Thyroid gland (tissue), 4 donors: Measurements from ENCODE around the gene HMGB3. TPM values are rescaled to one million over a fixed set of nuclear protein-coding genes. Genes with fewer than 3 reads are reported as not detected.

Experiments
- DNase-seq, 2 donors: peaks; one replicate each; pipeline ENCODE4 v3.0.0-alpha.2; 2019
- H3K27ac ChIP-seq, 3 donors: fragments of 200-600 bp; sonication (generic); 1 replicate in 2 of 3; 2 replicates in 1 of 3; pipeline ENCODE4 v1.5.1; 2016 to 2019; ENCODE audit warnings: mild to moderate bottlenecking in 1 of 3, moderate library complexity in 1 of 3
- H3K27me3 ChIP-seq: fragments of 200-600 bp; sonication (generic); one replicate; pipeline ENCODE4 v1.5.1; 2019
- H3K36me3 ChIP-seq, 2 donors: fragments of 200-600 bp; sonication (generic); one replicate each; pipeline ENCODE4 v1.5.1; 2016 to 2019
- H3K4me1 ChIP-seq, 2 donors: fragments of 200-600 bp; sonication (generic); one replicate each; pipeline ENCODE4 v1.5.1; 2017 to 2019
- H3K4me3 ChIP-seq, 3 donors: fragments of 200-600 bp; sonication (generic); replicated peaks in 1 of 3; 1 replicate in 2 of 3; 2 replicates in 1 of 3; pipeline ENCODE4 v1.5.1; 2016; ENCODE audit warnings: mild to moderate bottlenecking in 1 of 3
- H3K9me3 ChIP-seq: fragments of 200-600 bp; sonication (generic); one replicate; pipeline ENCODE4 v1.5.1; 2017
- POLR2A ChIP-seq, 2 donors: fragments of 450-650 bp; IDR thresholded peaks; one replicate each; pipeline ENCODE4 v1.6.1; 2017; ENCODE audit warnings: antibody characterized with exemption in 2 of 2, mild to moderate bottlenecking in 2 of 2, moderate library complexity in 1 of 2
- WGBS, 2 donors: methylation state at CpG; one replicate each; pipeline ENCODE4 v1.1.5; 2017; 5-methylcytosine and 5-hydroxymethylcytosine counted together
- intact Hi-C: fragments of 100-400 bp; cut with DNase I; formaldehyde crosslinking; loops from one replicate; pipeline ENCODE4 v1.15.1; 2023
- small RNA-seq: library from RNA; depleted of rRNA; stranded (forward); fragments of <200 nt; gene quantifications from one replicate; pipeline ENCODE3, GENCODE V24; 2016
- total RNA-seq, 4 donors: library from RNA; depleted of rRNA; stranded (reverse); fragments of >200 nt; gene quantifications; one replicate each; pipeline ENCODE4 v1.2.3, GENCODE V29; 2016
- TF ChIP-seq, protein P1 (sequence below), 6 experiments: fragments of 200-600 bp in 3 of 6; fragments of 450-650 bp in 3 of 6; sonication (generic) in 3 of 6; IDR thresholded peaks; one replicate each; pipeline ENCODE4 v1.5.1; 2016 to 2019; ENCODE audit warnings: antibody characterized with exemption in 6 of 6, mild to moderate bottlenecking in 2 of 6, inconsistent platforms in 1 of 6, moderate library complexity in 1 of 6

Gene HMGB3
- total RNA-seq, 4 donors from 2014 or later: 5.6 to 9.1 (median 8.4) TPM

DNA sequence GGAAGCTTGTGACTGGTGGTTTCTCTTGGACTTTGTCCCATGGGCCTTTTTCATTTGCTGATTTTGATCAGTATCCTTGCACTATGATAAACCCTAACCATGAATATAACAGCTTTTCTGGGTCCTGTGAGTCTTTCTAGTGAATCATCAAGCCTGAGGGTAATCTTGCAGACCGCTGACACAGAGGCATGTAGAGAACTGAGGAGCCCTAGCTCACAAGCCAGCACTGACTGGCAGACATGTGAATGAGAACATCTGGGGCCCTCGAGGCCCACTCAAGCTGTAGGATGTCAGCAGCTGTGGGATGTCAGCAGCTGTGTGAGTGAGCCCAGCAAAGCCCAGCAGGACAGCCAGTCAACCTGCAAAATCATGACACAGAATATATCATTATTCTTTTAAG, 36.7 kb downstream of the HMGB3 start:
- TF ChIP-seq, protein P1, sequence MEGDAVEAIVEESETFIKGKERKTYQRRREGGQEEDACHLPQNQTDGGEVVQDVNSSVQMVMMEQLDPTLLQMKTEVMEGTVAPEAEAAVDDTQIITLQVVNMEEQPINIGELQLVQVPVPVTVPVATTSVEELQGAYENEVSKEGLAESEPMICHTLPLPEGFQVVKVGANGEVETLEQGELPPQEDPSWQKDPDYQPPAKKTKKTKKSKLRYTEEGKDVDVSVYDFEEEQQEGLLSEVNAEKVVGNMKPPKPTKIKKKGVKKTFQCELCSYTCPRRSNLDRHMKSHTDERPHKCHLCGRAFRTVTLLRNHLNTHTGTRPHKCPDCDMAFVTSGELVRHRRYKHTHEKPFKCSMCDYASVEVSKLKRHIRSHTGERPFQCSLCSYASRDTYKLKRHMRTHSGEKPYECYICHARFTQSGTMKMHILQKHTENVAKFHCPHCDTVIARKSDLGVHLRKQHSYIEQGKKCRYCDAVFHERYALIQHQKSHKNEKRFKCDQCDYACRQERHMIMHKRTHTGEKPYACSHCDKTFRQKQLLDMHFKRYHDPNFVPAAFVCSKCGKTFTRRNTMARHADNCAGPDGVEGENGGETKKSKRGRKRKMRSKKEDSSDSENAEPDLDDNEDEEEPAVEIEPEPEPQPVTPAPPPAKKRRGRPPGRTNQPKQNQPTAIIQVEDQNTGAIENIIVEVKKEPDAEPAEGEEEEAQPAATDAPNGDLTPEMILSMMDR (IDR thresholded peaks at IDR 0.05): no peak
- no peak for TF ChIP-seq POLR2A (IDR thresholded peaks at IDR 0.05)
- H3K9me3 ChIP-seq: no peaks in the 10 kb centered on the region
- DNase-seq: no peak
- H3K36me3 ChIP-seq: no peaks in the 10 kb centered on the region
- H3K27ac ChIP-seq: no peak overlapping the region
- no peaks in the 10 kb centered on the region for H3K4me1 ChIP-seq
- 88% methylated on average over 2 of the region's 2 CpGs; no CpG with 5 or more reads in 1 of the 2 donors for WGBS, 2 donors
- intact Hi-C loops: no loop called here
- no peaks in the 10 kb centered on the region for H3K27me3 ChIP-seq
- H3K4me3 ChIP-seq: no peak overlapping the region

DNA sequence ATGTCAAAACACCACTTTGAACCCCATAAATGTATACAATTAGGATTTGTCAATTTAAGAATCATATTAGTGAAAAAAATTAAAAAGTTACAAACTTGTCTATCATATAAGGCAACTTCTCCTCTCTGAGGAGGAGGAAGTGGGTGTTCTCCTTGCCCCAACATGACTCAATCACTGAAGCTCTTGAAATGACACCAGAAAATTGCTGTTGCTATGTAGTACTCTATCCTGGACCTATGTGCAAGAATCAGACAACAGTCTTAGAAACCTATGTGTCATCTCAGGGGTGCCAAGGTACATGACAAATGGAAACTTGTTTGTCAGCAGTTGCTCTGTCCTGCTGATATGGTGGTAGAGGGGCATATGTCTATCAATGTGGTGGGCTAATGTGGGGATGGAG, 47.7 kb downstream of the HMGB3 start:
- intact Hi-C loops: no loop called here
- H3K27me3 ChIP-seq: no peaks in the 10 kb centered on the region
- TF ChIP-seq, protein P1 (IDR thresholded peaks at IDR 0.05): no peak
- no peak for TF ChIP-seq POLR2A (IDR thresholded peaks at IDR 0.05)
- no peaks in the 10 kb centered on the region for H3K9me3 ChIP-seq
- no peak overlapping the region for H3K4me3 ChIP-seq
- no peaks in the 10 kb centered on the region for H3K4me1 ChIP-seq
- H3K36me3 ChIP-seq: no peaks in the 10 kb centered on the region
- no peak overlapping the region for H3K27ac ChIP-seq
- no peak for DNase-seq

DNA sequence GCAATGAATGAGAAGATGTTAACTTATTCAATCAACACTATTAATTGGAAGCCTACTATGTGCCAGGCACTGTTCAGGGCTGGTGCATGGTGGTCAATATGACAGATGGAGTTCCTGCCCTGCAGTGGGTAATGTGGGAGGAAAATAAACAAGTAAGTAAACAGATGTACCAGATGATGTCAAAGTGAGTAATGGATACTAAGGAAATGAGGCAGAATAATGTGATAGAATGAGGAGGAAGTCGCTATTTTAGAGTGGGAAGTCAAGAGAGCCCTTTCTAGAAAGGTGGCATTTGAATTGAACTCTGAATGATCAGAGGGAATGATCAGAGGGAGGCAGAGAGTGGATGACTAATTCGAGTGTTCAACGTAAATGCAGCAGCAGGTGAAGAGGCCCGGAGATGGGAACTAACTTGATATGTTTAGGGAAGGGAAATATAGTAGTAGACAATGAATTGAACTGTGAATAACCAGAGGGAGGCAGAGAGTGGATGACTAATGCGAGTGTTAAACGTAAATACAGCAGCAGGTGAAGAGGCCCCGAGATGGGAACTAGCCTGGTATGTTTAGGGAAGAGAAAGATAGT, 48.3 kb downstream of the HMGB3 start:
- no peaks in the 10 kb centered on the region for H3K36me3 ChIP-seq
- WGBS, 2 donors: 76 to 77% methylated on average over 7 of the region's 7 CpGs
- H3K27me3 ChIP-seq: no peaks in the 10 kb centered on the region
- no peak for TF ChIP-seq POLR2A (IDR thresholded peaks at IDR 0.05)
- TF ChIP-seq, protein P1 (IDR thresholded peaks at IDR 0.05): no peak
- H3K27ac ChIP-seq: no peak overlapping the region
- no peak overlapping the region for H3K4me3 ChIP-seq
- no peaks in the 10 kb centered on the region for H3K9me3 ChIP-seq
- intact Hi-C loops: no loop called here
- no peak for DNase-seq
- no peaks in the 10 kb centered on the region for H3K4me1 ChIP-seq

DNA sequence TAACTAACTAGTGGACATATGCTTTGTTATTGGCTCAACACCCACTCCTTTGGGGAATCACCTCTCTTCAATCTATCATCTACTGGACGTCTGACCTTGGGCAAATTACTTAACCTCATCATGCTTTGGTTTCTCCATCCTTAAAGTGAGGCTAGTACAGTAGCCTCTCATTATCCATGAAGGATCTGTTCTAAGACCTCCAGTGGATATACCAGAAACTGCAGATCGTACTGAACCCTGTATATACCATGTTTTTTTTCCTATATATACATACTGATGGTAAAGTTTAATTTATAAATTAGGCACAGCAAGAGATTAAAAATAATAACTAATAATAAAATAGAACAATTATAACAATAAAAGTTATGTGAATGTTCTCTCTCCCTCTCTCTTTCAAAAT, 56.2 kb downstream of the HMGB3 start:
- no peak for TF ChIP-seq POLR2A (IDR thresholded peaks at IDR 0.05)
- TF ChIP-seq, protein P1 (IDR thresholded peaks at IDR 0.05): no peak
- 61 to 65% methylated on average over 2 of the region's 2 CpGs for WGBS, 2 donors
- Histone ChIP-seq H3K27me3 (no peaks in the 10 kb centered on the region), H3K4me3 (no peak overlapping the region), H3K4me1 (no peaks in the 10 kb centered on the region), H3K36me3 (no peaks in the 10 kb centered on the region), H3K27ac (no peak overlapping the region), H3K9me3 (no peaks in the 10 kb centered on the region)
- DNase-seq: no peak
- intact Hi-C loops: no loop called here

Small RNAs within 50 kb of the gene (small RNA-seq; reads per million reads assigned to genes)
- not detected for gene RNA5SP525
- gene RNU6-383P: not detected
- gene RPL12P50: not detected

Other genes with a start within 250 kb of the HMGB3 start
- gene CD99L2, start 84.7 kb upstream of the HMGB3 start, total RNA-seq: 10 to 100 TPM; 26.4 to 39.1 (median 31.2) TPM
- not detected for gene GPR50, start 193.2 kb downstream of the HMGB3 start, total RNA-seq